Mucosa of rectum (tissue), 2 donors: ENCODE measurements around the gene NDC1.
A peak's percentile ranks its signal among the peaks of the same experiment; 100 is the strongest.

ENCODE experiments used
- H3K27ac ChIP-seq, 2 donors: one replicate each; pipeline ENCODE4 v1.7.0; 2013; ENCODE audit warnings: inconsistent platforms in 2 of 2, low read depth in 2 of 2, low read length in 2 of 2
- H3K27me3 ChIP-seq, 2 donors: one replicate each; pipeline ENCODE4 v1.7.0; 2013; ENCODE audit warnings: low read length in 2 of 2; ENCODE audit not compliant: control insufficient read depth in 2 of 2, insufficient read depth in 2 of 2
- H3K36me3 ChIP-seq, 2 donors: one replicate each; pipeline ENCODE4 v1.7.0; 2013; ENCODE audit warnings: low read length in 2 of 2; ENCODE audit not compliant: control insufficient read depth in 2 of 2, insufficient read depth in 2 of 2
- H3K4me1 ChIP-seq, 2 donors: one replicate each; pipeline ENCODE4 v1.7.0; 2013; ENCODE audit warnings: low read length in 2 of 2, mild to moderate bottlenecking in 1 of 2; ENCODE audit not compliant: control insufficient read depth in 2 of 2, insufficient read depth in 2 of 2
- H3K4me3 ChIP-seq, 2 donors: one replicate each; pipeline ENCODE4 v1.7.0; 2013; ENCODE audit warnings: low read length in 2 of 2
- H3K9ac ChIP-seq, 2 donors: one replicate each; pipeline ENCODE4 v1.7.0; 2013; ENCODE audit warnings: low read length in 2 of 2, low read depth in 1 of 2, mild to moderate bottlenecking in 1 of 2
- H3K9me3 ChIP-seq, 2 donors: one replicate each; pipeline ENCODE4 v1.7.0; 2013; ENCODE audit warnings: low read length in 2 of 2; ENCODE audit not compliant: control insufficient read depth in 2 of 2
- donor health status: healthy.
- donor health status: Normal muscosa, but diverticular disease.

The NDC1 gene

DNA sequence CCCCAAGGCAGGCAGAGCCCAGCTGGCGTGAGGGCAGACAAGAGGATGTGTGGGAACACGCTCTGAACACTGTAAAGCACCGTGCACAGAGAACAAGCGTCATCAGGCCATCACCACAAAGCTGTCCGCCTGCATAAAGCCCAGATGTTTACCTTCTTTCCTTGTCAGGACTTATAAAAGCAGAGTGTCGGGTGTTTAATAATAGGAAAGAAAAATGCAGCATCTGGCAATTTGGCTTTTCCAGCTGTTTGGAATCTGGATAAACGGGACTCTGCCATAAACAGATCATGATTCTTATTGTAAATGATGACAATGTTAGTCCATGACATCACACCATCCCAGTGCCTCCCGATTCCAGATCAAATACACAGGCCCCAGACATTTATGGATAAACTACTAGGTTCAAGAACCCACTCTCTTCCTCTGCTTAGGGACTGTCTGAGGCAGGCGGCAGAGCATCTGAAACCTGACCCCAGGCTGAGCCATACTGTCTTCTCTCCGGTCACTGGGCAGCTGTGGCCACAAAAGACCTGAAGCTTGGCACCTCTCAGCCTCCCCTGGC lies 103.4 kb downstream of the NDC1 start:
- Histone ChIP-seq H3K4me1 (peaks cover 4 to 6% of the 10 kb centered on the region in 2 donors), H3K27me3 (peaks cover 25 to 31% of the 10 kb centered on the region in 2 donors), H3K27ac (peak overlapping the region; percentile 35 to 56)

DNA sequence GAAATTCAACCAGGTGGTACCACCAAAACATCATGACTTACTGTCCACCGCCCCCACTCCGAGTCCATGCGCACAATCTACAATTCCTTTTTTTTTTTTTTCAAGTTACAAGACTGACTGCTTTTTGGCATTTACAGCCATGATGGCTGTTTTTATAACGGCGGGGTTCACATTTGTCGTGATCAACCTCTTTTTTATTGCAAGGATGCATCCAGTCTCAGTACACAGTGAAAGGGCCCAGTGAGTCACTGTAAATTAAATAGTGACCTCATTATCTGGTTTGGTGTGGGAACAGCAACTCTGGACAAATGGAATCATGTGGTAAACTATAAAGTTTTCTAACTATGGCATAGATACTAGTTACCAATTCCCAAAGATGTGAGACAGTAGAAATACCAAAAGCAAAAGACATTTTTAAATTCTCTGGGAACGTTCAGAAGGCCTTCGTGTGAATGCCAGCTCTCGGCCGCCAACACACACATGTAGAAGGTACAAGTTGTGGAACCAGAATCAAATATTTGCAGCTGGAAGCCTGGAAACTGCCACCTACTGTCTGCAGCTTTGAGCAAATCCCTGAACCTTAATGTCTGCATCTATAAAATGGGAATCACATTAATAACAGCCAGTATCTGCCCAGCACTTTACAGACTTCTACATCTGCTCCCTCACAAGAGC lies 104.0 kb downstream of the NDC1 start:
- peaks cover 4 to 6% of the 10 kb centered on the region in 2 donors for H3K4me1 ChIP-seq
- H3K9ac ChIP-seq: no peak overlapping the region
- peaks cover 20 to 28% of the 10 kb centered on the region in 2 donors for H3K27me3 ChIP-seq
- no peaks in the 10 kb centered on the region for H3K9me3 ChIP-seq
- H3K27ac ChIP-seq: peak overlapping the region in 1 of 2 donors; percentile 35
- H3K4me3 ChIP-seq: no peak overlapping the region
- no peaks in the 10 kb centered on the region for H3K36me3 ChIP-seq

More for the DNA sequence above, 103.4 kb downstream of the NDC1 start:
- Histone ChIP-seq H3K9me3 (no peaks in the 10 kb centered on the region), H3K36me3 (no peaks in the 10 kb centered on the region), H3K9ac (no peak overlapping the region), H3K4me3 (no peak overlapping the region)

GRCh38 chr1:53733447-53733931 lies 104.6 kb downstream of the NDC1 start:
- H3K27ac ChIP-seq: peak overlapping the region in 1 of 2 donors; percentile 23
- H3K36me3 ChIP-seq: no peaks in the 10 kb centered on the region
- H3K27me3 ChIP-seq: peaks cover 19 to 28% of the 10 kb centered on the region in 2 donors
- no peaks in the 10 kb centered on the region for H3K9me3 ChIP-seq
- no peak overlapping the region for H3K9ac ChIP-seq
- H3K4me3 ChIP-seq: no peak overlapping the region
- H3K4me1 ChIP-seq: peaks cover 2 to 4% of the 10 kb centered on the region in 2 donors

DNA sequence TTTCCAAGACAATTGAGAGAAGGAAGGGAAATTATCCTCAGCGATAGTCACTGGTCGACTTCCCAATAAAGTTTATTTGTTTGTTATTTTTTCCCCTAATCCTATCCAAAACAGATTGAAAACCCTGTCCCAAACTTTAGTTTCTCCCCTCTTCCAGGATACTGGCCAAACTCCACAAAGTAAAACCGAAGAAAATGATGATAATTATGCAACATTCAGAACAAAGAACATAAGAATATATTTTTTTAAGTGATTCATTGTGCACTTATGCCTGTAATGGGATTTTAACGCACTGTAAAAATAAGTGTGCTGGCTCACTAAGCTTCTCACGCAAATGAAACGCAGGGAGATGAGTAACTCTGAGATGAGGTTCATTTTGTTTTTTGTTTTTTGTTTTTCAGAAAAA lies 105.2 kb downstream of the NDC1 start:
- Histone ChIP-seq H3K9ac (no peak overlapping the region), H3K4me1 (no peaks in the 10 kb centered on the region), H3K36me3 (no peaks in the 10 kb centered on the region), H3K27ac (no peak overlapping the region), H3K9me3 (no peaks in the 10 kb centered on the region), H3K4me3 (no peak overlapping the region), H3K27me3 (peaks cover 19 to 25% of the 10 kb centered on the region in 2 donors)

GRCh38 chr1:53732409-53732808 lies 105.7 kb downstream of the NDC1 start:
- Histone ChIP-seq H3K9me3 (no peaks in the 10 kb centered on the region), H3K4me1 (no peaks in the 10 kb centered on the region), H3K4me3 (no peak overlapping the region), H3K27me3 (peaks cover 19 to 25% of the 10 kb centered on the region in 2 donors), H3K9ac (no peak overlapping the region), H3K36me3 (no peaks in the 10 kb centered on the region), H3K27ac (peak overlapping the region; percentile 26 to 48)

DNA sequence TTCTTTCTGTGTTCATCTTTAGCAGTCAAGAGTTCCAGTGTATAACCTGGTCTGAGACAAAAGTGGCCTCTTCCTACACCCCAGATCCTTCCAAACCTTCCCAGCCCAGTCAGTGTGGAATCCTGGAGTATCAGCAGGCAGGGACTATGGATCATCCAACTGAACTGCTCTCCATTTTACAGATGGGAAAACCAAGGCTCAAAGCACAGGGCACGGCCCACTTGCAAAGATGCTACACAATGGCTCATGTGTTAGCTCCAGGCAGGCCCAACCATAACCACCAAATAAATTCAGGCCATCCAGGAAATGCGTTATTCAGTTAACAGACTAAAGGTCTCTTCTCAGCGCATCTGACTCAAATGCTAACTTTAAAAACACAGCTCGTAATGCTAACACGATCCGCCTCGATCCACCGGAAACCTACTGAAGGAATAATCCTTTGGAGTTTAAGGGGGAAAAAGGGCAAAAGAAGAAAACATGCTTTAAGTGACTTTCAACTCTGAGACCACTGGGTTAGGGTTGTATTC lies 106.3 kb downstream of the NDC1 start:
- no peaks in the 10 kb centered on the region for H3K9me3 ChIP-seq
- H3K27ac ChIP-seq: peak overlapping the region; percentile 26 to 48
- H3K9ac ChIP-seq: no peak overlapping the region
- peaks cover 14 to 23% of the 10 kb centered on the region in 2 donors for H3K27me3 ChIP-seq
- no peaks in the 10 kb centered on the region for H3K36me3 ChIP-seq
- H3K4me1 ChIP-seq: no peaks in the 10 kb centered on the region
- no peak overlapping the region for H3K4me3 ChIP-seq

- H3K4me3 ChIP-seq: no peak overlapping the region
- peaks cover 9 to 22% of the 10 kb centered on the region in 2 donors for H3K27me3 ChIP-seq
Observed at GRCh38 chr1:53731043-53731600, 107.0 kb downstream of the NDC1 start.

GRCh38 chr1:53730224-53730865 lies 107.8 kb downstream of the NDC1 start:
- no peak overlapping the region for H3K27ac ChIP-seq
- H3K4me1 ChIP-seq: no peaks in the 10 kb centered on the region
- H3K9me3 ChIP-seq: no peaks in the 10 kb centered on the region
- H3K27me3 ChIP-seq: peaks cover 4 to 15% of the 10 kb centered on the region in 2 donors
- no peak overlapping the region for H3K9ac ChIP-seq
- H3K4me3 ChIP-seq: no peak overlapping the region
- no peaks in the 10 kb centered on the region for H3K36me3 ChIP-seq

More at GRCh38 chr1:53731043-53731600, 107.0 kb downstream of the NDC1 start:
- Histone ChIP-seq H3K36me3 (no peaks in the 10 kb centered on the region), H3K27ac (no peak overlapping the region), H3K4me1 (no peaks in the 10 kb centered on the region), H3K9me3 (no peaks in the 10 kb centered on the region), H3K9ac (no peak overlapping the region)

- Histone ChIP-seq H3K36me3 (no peaks in the 10 kb centered on the region), H3K27ac (no peak overlapping the region), H3K27me3 (peaks cover 0 to 14% of the 10 kb centered on the region in 2 donors)
Observed at GRCh38 chr1:53729456-53730223, 108.5 kb downstream of the NDC1 start.

More at GRCh38 chr1:53729456-53730223, 108.5 kb downstream of the NDC1 start:
- no peak overlapping the region for H3K4me3 ChIP-seq
- no peak overlapping the region for H3K9ac ChIP-seq
- H3K9me3 ChIP-seq: no peaks in the 10 kb centered on the region
- H3K4me1 ChIP-seq: no peaks in the 10 kb centered on the region
